GM13977 (cell line): ENCODE data around the gene SRP68.

ENCODE experiments used
- DNase-seq: peaks from one replicate; pipeline ENCODE4 v3.0.0; 2012; ENCODE audit warnings: low spot score
- CTCF ChIP-seq: IDR thresholded peaks from 2 replicates; pipeline ENCODE4 v1.5.1; 2012; ENCODE audit warnings: mild to moderate bottlenecking, control low read depth; ENCODE audit not compliant: insufficient read depth; ENCODE audit errors: extremely low read depth, missing control alignments
- in situ Hi-C: fragments of 300-500 bp; cut with MboI; formaldehyde crosslinking; loops from one replicate; pipeline ENCODE4 v1.12.0; 2022; ENCODE audit warnings: low sequenced_read_pairs, low pct_unique_long_range_greater_than_20kb, mixed read lengths, inconsistent platforms; ENCODE audit not compliant: unreplicated experiment

The SRP68 gene

GRCh38 chr17:76076146-76076764 is 3.9 kb upstream of the SRP68 start:
- no peak for DNase-seq
- TF ChIP-seq CTCF, result no peak
- in situ Hi-C loops, result no loop called here

- no peak for TF ChIP-seq CTCF
- DNase-seq, result no peak
- in situ Hi-C loops, result no loop called here
Measured at GRCh38 chr17:76075364-76076145, 3.2 kb upstream of the SRP68 start.

DNA sequence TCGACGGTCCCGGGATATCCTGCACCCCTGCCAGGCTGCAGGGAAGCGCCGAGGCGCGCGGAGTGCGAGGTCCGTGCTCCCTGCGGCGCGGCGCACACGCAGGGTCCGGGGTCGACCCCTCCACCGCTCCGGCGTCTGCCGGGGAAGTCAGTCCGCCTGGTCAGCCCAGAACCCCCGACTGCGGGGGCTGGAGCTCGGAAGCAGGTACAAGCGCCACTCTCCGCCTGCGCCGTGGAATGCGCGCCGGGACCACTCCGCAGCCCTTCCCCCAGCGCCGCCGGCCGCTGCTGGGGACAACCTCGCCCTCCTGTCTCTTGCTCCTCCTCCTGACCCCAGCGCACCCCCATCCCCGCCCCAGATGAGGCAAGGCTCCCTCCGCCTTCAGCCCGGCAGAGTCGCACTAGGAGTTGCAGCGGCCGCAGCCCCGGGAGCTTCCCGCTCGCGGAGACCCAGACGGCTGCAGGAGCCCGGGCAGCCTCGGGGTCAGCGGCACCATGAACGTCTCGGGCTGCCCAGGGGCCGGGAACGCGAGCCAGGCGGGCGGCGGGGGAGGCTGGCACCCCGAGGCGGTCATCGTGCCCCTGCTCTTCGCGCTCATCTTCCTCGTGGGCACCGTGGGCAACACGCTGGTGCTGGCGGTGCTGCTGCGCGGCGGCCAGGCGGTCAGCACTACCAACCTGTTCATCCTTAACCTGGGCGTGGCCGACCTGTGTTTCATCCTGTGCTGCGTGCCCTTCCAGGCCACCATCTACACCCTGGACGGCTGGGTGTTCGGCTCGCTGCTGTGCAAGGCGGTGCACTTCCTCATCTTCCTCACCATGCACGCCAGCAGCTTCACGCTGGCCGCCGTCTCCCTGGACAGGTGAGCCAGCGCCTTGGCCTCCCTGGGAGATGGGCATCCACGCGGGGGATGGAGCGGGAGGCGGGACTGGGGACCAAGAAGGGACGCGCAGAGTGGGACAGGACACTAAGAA is 2.4 kb upstream of the SRP68 start, which contains the start of gene GALR2:
GALR2 (plus strand) TSS at position 392 of the 974 bp plus-strand sequence; CDS start at position 495, 103 bp downstream.
- in situ Hi-C loops, result no loop called here
- no peak for TF ChIP-seq CTCF
- no peak for DNase-seq

DNA sequence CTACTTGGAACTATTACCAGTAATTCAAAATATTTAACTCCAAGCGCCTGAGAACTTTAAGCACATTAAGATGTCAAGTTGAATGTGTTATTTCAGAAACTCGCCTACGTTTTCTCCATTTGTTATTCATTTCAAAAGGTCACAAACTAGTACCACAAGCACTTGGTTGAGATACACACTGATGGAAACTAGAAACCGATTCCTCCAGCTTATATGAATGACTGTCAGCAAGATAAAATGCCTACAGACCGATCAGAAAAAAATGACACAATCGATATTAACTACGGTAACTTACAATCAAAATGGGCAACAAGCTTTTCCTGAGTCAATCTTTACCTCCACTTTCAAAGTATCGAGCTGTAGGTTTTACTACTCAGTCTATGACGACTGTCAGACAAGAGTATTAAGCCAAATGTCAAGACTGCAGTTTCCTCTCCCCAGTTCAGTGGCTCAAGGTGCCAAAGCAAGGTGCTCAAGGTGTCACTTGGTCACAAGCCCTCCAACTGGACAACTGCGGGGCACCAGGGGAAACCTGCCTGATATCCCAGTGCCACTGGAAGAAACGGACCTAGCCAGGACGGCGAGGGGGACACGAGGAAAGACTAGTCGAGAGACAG is 678 bp downstream of the SRP68 start:
- peak; percentile 76 for DNase-seq
- in situ Hi-C loops, result no loop called here

GRCh38 chr17:76065775-76066174 is 6.5 kb downstream of the SRP68 start:
- in situ Hi-C loops, result no loop called here
- DNase-seq, result no peak
- TF ChIP-seq CTCF, result no peak

More for the DNA sequence above, 678 bp downstream of the SRP68 start:
- TF ChIP-seq CTCF, result no peak
